ENCODE data around the gene TMEM256. TPM values are rescaled to one million over a fixed set of nuclear protein-coding genes. Genes with fewer than 3 reads are reported as not detected.

TMEM256 gene
- polyA plus RNA-seq, 4 donors, result 82.2 to 108 (median 90.2) TPM

GRCh38 chr17:7431231-7431630 lies 27.3 kb upstream of the TMEM256 start:
- no peak for DNase-seq (ENCODE audit: low read depth in 4 of 4, low spot score in 2 of 4)

- no peak for DNase-seq (ENCODE audit: low read depth in 4 of 4, low spot score in 2 of 4)
Observed at GRCh38 chr17:7429722-7430121, 25.8 kb upstream of the TMEM256 start.

- DNase-seq (ENCODE audit: low read depth in 4 of 4, low spot score in 2 of 4), result no peak
Observed at GRCh38 chr17:7428557-7428956, 24.7 kb upstream of the TMEM256 start, which contains the start of gene SPEM3. SPEM3 (plus strand) TSS chr17:7428857; CDS start chr17:7428903, 46 bp downstream.

GRCh38 chr17:7427549-7427948 lies 23.7 kb upstream of the TMEM256 start:
- no peak for DNase-seq (ENCODE audit: low read depth in 4 of 4, low spot score in 2 of 4)

- no peak for DNase-seq (ENCODE audit: low read depth in 4 of 4, low spot score in 2 of 4)
Observed at GRCh38 chr17:7426896-7427489, 23.1 kb upstream of the TMEM256 start.

GRCh38 chr17:7426203-7426863 lies 22.4 kb upstream of the TMEM256 start:
- DNase-seq (ENCODE audit: low read depth in 4 of 4, low spot score in 2 of 4), result no peak

- no peak for DNase-seq (ENCODE audit: low read depth in 4 of 4, low spot score in 2 of 4)
Observed at GRCh38 chr17:7425756-7426155, 21.9 kb upstream of the TMEM256 start.

GRCh38 chr17:7425316-7425715 lies 21.4 kb upstream of the TMEM256 start, which contains the start of gene SPEM2:
SPEM2 (plus strand) TSS chr17:7425616; CDS start chr17:7425689, 73 bp downstream.
- no peak for DNase-seq (ENCODE audit: low read depth in 4 of 4, low spot score in 2 of 4)

GRCh38 chr17:7423679-7424078 lies 19.8 kb upstream of the TMEM256 start:
- no peak for DNase-seq (ENCODE audit: low read depth in 4 of 4, low spot score in 2 of 4)

GRCh38 chr17:7421186-7421585 lies 17.3 kb upstream of the TMEM256 start:
- no peak for DNase-seq (ENCODE audit: low read depth in 4 of 4, low spot score in 2 of 4)

GRCh38 chr17:7419819-7420610 lies 16.1 kb upstream of the TMEM256 start, which contains the start of gene SPEM1:
SPEM1 (plus strand) TSS chr17:7420324; CDS start chr17:7420385, 61 bp downstream.
- peak in 2 of 4 donors; percentile 11 to 29 for DNase-seq (ENCODE audit: low read depth in 4 of 4, low spot score in 2 of 4)

GRCh38 chr17:7418472-7419152 lies 14.7 kb upstream of the TMEM256 start:
- no peak for DNase-seq (ENCODE audit: low read depth in 4 of 4, low spot score in 2 of 4)

GRCh38 chr17:7417056-7417655 lies 13.3 kb upstream of the TMEM256 start:
- no peak for DNase-seq (ENCODE audit: low read depth in 4 of 4, low spot score in 2 of 4)

- DNase-seq (ENCODE audit: low read depth in 4 of 4, low spot score in 2 of 4), result no peak
Observed at GRCh38 chr17:7416323-7416722, 12.4 kb upstream of the TMEM256 start.

- DNase-seq (ENCODE audit: low read depth in 4 of 4, low spot score in 2 of 4), result no peak
Observed at GRCh38 chr17:7415784-7416183, 11.9 kb upstream of the TMEM256 start.

- DNase-seq (ENCODE audit: low read depth in 4 of 4, low spot score in 2 of 4), result no peak
Observed at GRCh38 chr17:7414837-7415236, 10.9 kb upstream of the TMEM256 start.

GRCh38 chr17:7413346-7413985 lies 9.6 kb upstream of the TMEM256 start:
- DNase-seq (ENCODE audit: low read depth in 4 of 4, low spot score in 2 of 4), result no peak

- no peak for DNase-seq (ENCODE audit: low read depth in 4 of 4, low spot score in 2 of 4)
Observed at GRCh38 chr17:7411427-7411750, 7.5 kb upstream of the TMEM256 start.

GRCh38 chr17:7410634-7411426 lies 6.9 kb upstream of the TMEM256 start:
- no peak for DNase-seq (ENCODE audit: low read depth in 4 of 4, low spot score in 2 of 4)

Measured in left renal cortex interstitium (tissue), 4 donors.